ENCODE results near the gene OGFOD2. TPM values are rescaled to one million over a fixed set of nuclear protein-coding genes. Genes with fewer than 3 reads are reported as not detected.

Gene OGFOD2
- polyA plus RNA-seq, 1 donor (not counting 4 experiments of a cell fraction or from before 2014, with no cell fraction given) = 6.9 TPM

DNA sequence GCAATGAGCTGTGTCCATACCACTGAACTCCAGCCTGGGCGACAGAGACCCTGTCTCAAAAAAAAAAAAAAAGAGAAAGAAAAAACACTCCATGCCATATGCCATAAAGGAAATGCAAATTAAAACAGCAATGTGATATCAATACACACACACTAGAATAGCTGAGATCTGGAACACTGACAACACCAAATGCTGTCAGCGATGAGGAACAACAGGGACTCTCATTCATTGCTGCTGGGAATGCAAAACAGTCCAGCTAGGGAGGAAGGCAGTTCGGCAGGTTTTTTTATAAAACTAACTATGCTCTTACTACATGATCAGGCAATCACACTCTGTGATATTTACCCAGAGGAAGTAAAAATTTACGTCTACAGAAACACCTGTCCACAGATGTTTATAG is 5.4 kb upstream of the OGFOD2 start:
- no peak overlapping the region for H2AFZ ChIP-seq (ENCODE audit: control insufficient read depth, low read length)
- no peak overlapping the region for H3K4me3 ChIP-seq (ENCODE audit: control insufficient read depth in 2 of 3, extremely low read depth in 1 of 3, insufficient read depth in 2 of 3, low read depth in 1 of 3, low read length in 3 of 3)
- H3K79me2 ChIP-seq (ENCODE audit: control insufficient read depth, insufficient read depth, low read length) = no peaks in the 10 kb centered on the region
- no peak for TF ChIP-seq EZH2 (IDR thresholded peaks at IDR 0.05; ENCODE audit: low read length)
- TF ChIP-seq, protein P1, sequence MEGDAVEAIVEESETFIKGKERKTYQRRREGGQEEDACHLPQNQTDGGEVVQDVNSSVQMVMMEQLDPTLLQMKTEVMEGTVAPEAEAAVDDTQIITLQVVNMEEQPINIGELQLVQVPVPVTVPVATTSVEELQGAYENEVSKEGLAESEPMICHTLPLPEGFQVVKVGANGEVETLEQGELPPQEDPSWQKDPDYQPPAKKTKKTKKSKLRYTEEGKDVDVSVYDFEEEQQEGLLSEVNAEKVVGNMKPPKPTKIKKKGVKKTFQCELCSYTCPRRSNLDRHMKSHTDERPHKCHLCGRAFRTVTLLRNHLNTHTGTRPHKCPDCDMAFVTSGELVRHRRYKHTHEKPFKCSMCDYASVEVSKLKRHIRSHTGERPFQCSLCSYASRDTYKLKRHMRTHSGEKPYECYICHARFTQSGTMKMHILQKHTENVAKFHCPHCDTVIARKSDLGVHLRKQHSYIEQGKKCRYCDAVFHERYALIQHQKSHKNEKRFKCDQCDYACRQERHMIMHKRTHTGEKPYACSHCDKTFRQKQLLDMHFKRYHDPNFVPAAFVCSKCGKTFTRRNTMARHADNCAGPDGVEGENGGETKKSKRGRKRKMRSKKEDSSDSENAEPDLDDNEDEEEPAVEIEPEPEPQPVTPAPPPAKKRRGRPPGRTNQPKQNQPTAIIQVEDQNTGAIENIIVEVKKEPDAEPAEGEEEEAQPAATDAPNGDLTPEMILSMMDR (optimal IDR thresholded peaks at IDR 0.05 in 1 of 3, IDR thresholded peaks at IDR 0.05 in 1 of 3, conservative IDR thresholded peaks at IDR 0.05 in 1 of 3; ENCODE audit: extremely low read depth in 1 of 3, insufficient read depth in 2 of 3, low read length in 3 of 3) = no peak
- no peaks in the 10 kb centered on the region for H4K20me1 ChIP-seq (ENCODE audit: control insufficient read depth, extremely low read depth, insufficient read depth, low read length)
- H3K9ac ChIP-seq (ENCODE audit: control insufficient read depth, extremely low read depth, insufficient read depth, low read length) = no peak overlapping the region
- no peaks in the 10 kb centered on the region for H3K9me3 ChIP-seq (ENCODE audit: control insufficient read depth, low read depth, low read length)
- no peak overlapping the region for H3K27ac ChIP-seq (ENCODE audit: control insufficient read depth, insufficient read depth, low read length)
- H3K36me3 ChIP-seq (ENCODE audit: control insufficient read depth in 2 of 2, extremely low read depth in 1 of 2, insufficient read depth in 2 of 2, low read length in 2 of 2) = no peaks in the 10 kb centered on the region
- DNase-seq (ENCODE audit: low read depth, low spot score) = no peak
- peaks cover 21% of the 10 kb centered on the region for H3K4me1 ChIP-seq (ENCODE audit: control insufficient read depth, extremely low read depth, insufficient read depth, low read length)
- H3K4me2 ChIP-seq (ENCODE audit: control insufficient read depth, extremely low read depth, insufficient read depth, low read depth, low read length) = no peak overlapping the region
- no peaks in the 10 kb centered on the region for H3K9me1 ChIP-seq (ENCODE audit: control insufficient read depth, extremely low read depth, insufficient read depth, low read length)
- H3K27me3 ChIP-seq (ENCODE audit: control insufficient read depth, extremely low read depth, insufficient read depth, low read length) = no peaks in the 10 kb centered on the region
- dilution Hi-C loops (cut with MboI; ENCODE audit: extremely low pct_ligation_motif_present, low sequenced_read_pairs) = no loop called here
- FAIRE-seq = no peak

DNA sequence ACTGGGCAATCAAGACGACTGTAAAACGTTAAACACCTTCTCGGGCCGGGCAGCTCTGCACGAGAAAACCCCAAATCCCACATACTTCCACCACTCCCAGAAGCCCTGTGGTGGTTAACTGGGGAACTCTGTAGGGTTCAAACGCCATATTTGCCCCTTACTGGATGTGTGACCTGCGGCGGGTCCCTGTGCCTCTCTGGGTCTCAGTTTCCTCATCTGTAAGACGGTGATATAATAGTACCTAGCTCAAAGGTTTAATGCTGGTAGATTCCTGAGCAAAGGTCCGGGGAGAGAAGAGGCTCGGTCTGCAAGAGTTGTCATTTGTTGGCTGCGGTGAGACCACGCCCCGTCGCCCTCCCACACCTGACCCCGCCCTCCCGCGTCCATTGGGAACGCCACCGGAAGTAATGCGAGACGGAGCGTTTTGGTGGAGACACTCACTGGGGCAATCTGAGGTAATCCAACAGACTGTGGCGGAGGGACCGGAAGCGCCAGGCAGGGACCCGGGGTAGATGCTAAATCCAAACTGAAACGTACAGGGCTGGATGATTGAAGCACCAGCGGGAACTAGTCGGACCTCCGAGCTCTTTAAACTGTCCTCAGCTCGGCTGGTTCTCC is 661 bp upstream of the OGFOD2 start:
- Histone ChIP-seq H3K4me1 (ENCODE audit: control insufficient read depth, extremely low read depth, insufficient read depth, low read length) (peaks cover 14% of the 10 kb centered on the region), H3K4me3 (ENCODE audit: control insufficient read depth in 2 of 3, extremely low read depth in 1 of 3, insufficient read depth in 2 of 3, low read depth in 1 of 3, low read length in 3 of 3) (peak overlapping the region; percentile 88 to 92 (median 89)), H3K9ac (ENCODE audit: control insufficient read depth, extremely low read depth, insufficient read depth, low read length) (peak overlapping the region; percentile 94), H3K27me3 (ENCODE audit: control insufficient read depth, extremely low read depth, insufficient read depth, low read length) (no peaks in the 10 kb centered on the region), H3K36me3 (ENCODE audit: control insufficient read depth in 2 of 2, extremely low read depth in 1 of 2, insufficient read depth in 2 of 2, low read length in 2 of 2) (peaks cover 2 to 11% of the 10 kb centered on the region in 2 experiments), H3K9me1 (ENCODE audit: control insufficient read depth, extremely low read depth, insufficient read depth, low read length) (no peaks in the 10 kb centered on the region), H4K20me1 (ENCODE audit: control insufficient read depth, extremely low read depth, insufficient read depth, low read length) (no peaks in the 10 kb centered on the region), H3K4me2 (ENCODE audit: control insufficient read depth, extremely low read depth, insufficient read depth, low read depth, low read length) (peak overlapping the region; percentile 91), H3K27ac (ENCODE audit: control insufficient read depth, insufficient read depth, low read length) (peak overlapping the region; percentile 94), H3K79me2 (ENCODE audit: control insufficient read depth, insufficient read depth, low read length) (peaks cover 20% of the 10 kb centered on the region), H3K9me3 (ENCODE audit: control insufficient read depth, low read depth, low read length) (no peaks in the 10 kb centered on the region), H2AFZ (ENCODE audit: control insufficient read depth, low read length) (peak overlapping the region; percentile 95)
- dilution Hi-C loops (cut with MboI; ENCODE audit: extremely low pct_ligation_motif_present, low sequenced_read_pairs) = no loop called here
- TF ChIP-seq, protein P1 (optimal IDR thresholded peaks at IDR 0.05 in 1 of 3, IDR thresholded peaks at IDR 0.05 in 1 of 3, conservative IDR thresholded peaks at IDR 0.05 in 1 of 3; ENCODE audit: extremely low read depth in 1 of 3, insufficient read depth in 2 of 3, low read length in 3 of 3) = no peak
- no peak for TF ChIP-seq EZH2 (IDR thresholded peaks at IDR 0.05; ENCODE audit: low read length)
- FAIRE-seq (peak; percentile 73), DNase-seq (ENCODE audit: low read depth, low spot score) (peak; percentile 80)
